Activated CD4-positive, alpha-beta memory T cell treated with anti-CD3 and anti-CD28 coated beads, Interleukin-2, amount 10 ng/mL, durations not matched to agents 7 days and 5 days (primary cell): ENCODE data around the gene CHD5. TPM values are rescaled to one million over a fixed set of nuclear protein-coding genes. Genes with fewer than 3 reads are reported as not detected.

Experiments used
- CTCF ChIA-PET: fragments of 350-600 bp; sonication (Branson Sonifier 250); formaldehyde crosslinking; loops from one replicate; lab custom pipeline; 2021; ENCODE audit warnings: antibody characterized with exemption, inconsistent platforms; lab: Charles Lee
- POLR2A ChIA-PET: fragments of 350-600 bp; sonication (Branson Sonifier 250); formaldehyde crosslinking; loops from one replicate; lab custom pipeline; 2021; ENCODE audit warnings: antibody characterized with exemption; lab: Charles Lee
- DNase-seq: peaks from one replicate; pipeline ENCODE4 v3.0.0-alpha.2; 2020
- H3K27ac Mint-ChIP-seq: one replicate; pipeline ENCODE4 v1.8.0; 2021; ENCODE audit warnings: mild to moderate bottlenecking, mixed read lengths
- H3K27me3 Mint-ChIP-seq: one replicate; pipeline ENCODE4 v1.8.0; 2021; ENCODE audit warnings: mixed read lengths
- H3K36me3 Mint-ChIP-seq: one replicate; pipeline ENCODE4 v1.8.0; 2021; ENCODE audit warnings: low read depth, mixed read lengths
- H3K4me1 Mint-ChIP-seq: one replicate; pipeline ENCODE4 v1.8.0; 2021; ENCODE audit warnings: mixed read lengths
- H3K4me3 Mint-ChIP-seq: one replicate; pipeline ENCODE4 v1.8.0; 2021; ENCODE audit warnings: mild to moderate bottlenecking, mixed read lengths
- H3K9me3 Mint-ChIP-seq: one replicate; pipeline ENCODE4 v1.8.0; 2021; ENCODE audit warnings: mixed read lengths
- total RNA-seq, 2 experiments: library from RNA; stranded (reverse); gene quantifications; one replicate each; pipeline ENCODE4 v1.2.3, GENCODE V29; 2021

Gene CHD5
- total RNA-seq, 2 experiments from 2014 or later: 0.10 to 0.18 TPM

DNA sequence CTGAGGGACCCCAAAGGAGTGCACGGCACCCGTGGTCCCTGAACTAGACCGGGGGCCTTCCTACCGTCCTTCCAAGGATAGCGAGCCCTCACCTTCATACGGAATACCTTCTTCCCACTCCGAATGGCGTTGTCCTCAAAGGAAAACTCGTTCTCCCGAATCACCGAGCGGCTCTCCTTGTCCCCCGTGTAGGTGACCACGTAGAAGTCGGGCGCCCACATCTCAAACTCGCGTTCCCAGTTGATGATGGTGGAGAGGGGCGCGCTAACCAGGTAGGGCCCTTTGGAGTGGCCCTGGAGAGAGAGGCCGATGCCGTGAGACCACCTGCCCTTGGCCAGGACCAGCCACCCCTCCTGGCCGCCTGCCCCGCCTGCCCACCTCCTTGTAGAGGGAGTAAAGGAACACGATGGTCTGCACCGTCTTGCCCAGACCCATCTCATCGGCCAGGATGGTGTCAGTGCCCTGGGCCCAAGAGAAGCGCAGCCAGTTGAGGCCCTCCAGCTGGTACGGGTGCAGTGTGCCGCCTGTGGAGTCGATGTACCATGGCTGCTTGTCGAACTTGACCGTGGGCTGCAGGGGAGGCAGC, 38.0 kb downstream of the CHD5 start:
- ChIA-PET CTCF (interaction anchor here (1.3 kb wide), 1 partner anchor 46 kb away, joined by 3 read pairs; no protein-coding TSS in a partner anchor), POLR2A (no interaction called here)
- no peak overlapping the region for H3K4me3 Mint-ChIP-seq
- H3K27me3 Mint-ChIP-seq: no peaks in the 10 kb centered on the region
- H3K9me3 Mint-ChIP-seq: no peaks in the 10 kb centered on the region
- no peaks in the 10 kb centered on the region for H3K4me1 Mint-ChIP-seq
- H3K36me3 Mint-ChIP-seq: no peaks in the 10 kb centered on the region
- H3K27ac Mint-ChIP-seq: no peak overlapping the region
- no peak for DNase-seq

- Mint-ChIP-seq H3K27ac (no peak overlapping the region), H3K27me3 (no peaks in the 10 kb centered on the region), H3K36me3 (no peaks in the 10 kb centered on the region), H3K9me3 (no peaks in the 10 kb centered on the region), H3K4me1 (no peaks in the 10 kb centered on the region), H3K4me3 (no peak overlapping the region)
- CTCF ChIA-PET: interaction anchor here (0.8 to 1.3 kb wide), 2 partner anchors 46 to 103 kb away, joined by 3 read pairs; no protein-coding TSS in a partner anchor
- peak; percentile 32 for DNase-seq
- POLR2A ChIA-PET: no interaction called here
These were observed 38.5 kb downstream of the CHD5 start for GRCh38 chr1:6141592-6141991.

- Mint-ChIP-seq H3K9me3 (no peaks in the 10 kb centered on the region), H3K27me3 (no peaks in the 10 kb centered on the region), H3K27ac (no peak overlapping the region), H3K4me3 (no peak overlapping the region), H3K36me3 (no peaks in the 10 kb centered on the region), H3K4me1 (no peaks in the 10 kb centered on the region)
- no peak for DNase-seq
- CTCF ChIA-PET: interaction anchor here (0.6 kb wide), 1 partner anchor 353 kb away, joined by 3 read pairs; no protein-coding TSS in a partner anchor
- POLR2A ChIA-PET: no interaction called here
These were observed 39.7 kb downstream of the CHD5 start for GRCh38 chr1:6140413-6140812.

DNA sequence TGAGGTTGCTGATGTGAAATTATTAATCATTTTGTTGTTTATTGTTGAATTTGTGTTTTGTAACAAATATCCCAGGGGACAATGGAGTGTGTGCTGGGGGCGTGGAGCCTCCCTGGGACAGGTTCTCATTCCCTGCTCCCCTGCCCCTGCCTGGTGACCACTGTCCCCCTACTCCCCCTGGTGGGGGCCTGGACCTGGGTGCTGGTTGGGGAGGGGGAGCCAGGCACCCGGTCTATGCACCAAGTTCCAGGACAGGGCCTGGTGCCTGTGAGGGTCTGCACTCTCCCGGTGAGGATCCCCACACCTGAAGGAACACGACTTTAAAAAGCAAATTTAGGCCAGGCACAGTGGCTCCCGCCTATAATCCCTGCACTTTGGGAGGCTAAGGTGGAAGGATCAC, 42.4 kb downstream of the CHD5 start:
- Mint-ChIP-seq H3K27ac (no peak overlapping the region), H3K36me3 (no peaks in the 10 kb centered on the region), H3K4me3 (no peak overlapping the region), H3K27me3 (no peaks in the 10 kb centered on the region), H3K4me1 (no peaks in the 10 kb centered on the region), H3K9me3 (no peaks in the 10 kb centered on the region)
- ChIA-PET POLR2A (no interaction called here), CTCF (no interaction called here)
- no peak for DNase-seq

- no peaks in the 10 kb centered on the region for H3K27me3 Mint-ChIP-seq
- no peaks in the 10 kb centered on the region for H3K36me3 Mint-ChIP-seq
- H3K9me3 Mint-ChIP-seq: peaks cover 3% of the 10 kb centered on the region
- ChIA-PET CTCF (no interaction called here), POLR2A (no interaction called here)
- no peak overlapping the region for H3K4me3 Mint-ChIP-seq
- DNase-seq: no peak
- no peak overlapping the region for H3K27ac Mint-ChIP-seq
- H3K4me1 Mint-ChIP-seq: no peaks in the 10 kb centered on the region
These were observed 43.5 kb downstream of the CHD5 start for GRCh38 chr1:6136516-6137220.

GRCh38 chr1:6134741-6135510, 45.2 kb downstream of the CHD5 start:
- ChIA-PET POLR2A (no interaction called here), CTCF (no interaction called here)
- no peak for DNase-seq
- no peak overlapping the region for H3K27ac Mint-ChIP-seq
- no peaks in the 10 kb centered on the region for H3K27me3 Mint-ChIP-seq
- no peak overlapping the region for H3K4me3 Mint-ChIP-seq
- no peaks in the 10 kb centered on the region for H3K36me3 Mint-ChIP-seq
- H3K4me1 Mint-ChIP-seq: no peaks in the 10 kb centered on the region
- peaks cover 3% of the 10 kb centered on the region for H3K9me3 Mint-ChIP-seq

GRCh38 chr1:6134206-6134605, 45.9 kb downstream of the CHD5 start:
- ChIA-PET POLR2A (no interaction called here), CTCF (no interaction called here)
- peaks cover 3% of the 10 kb centered on the region for H3K9me3 Mint-ChIP-seq
- no peaks in the 10 kb centered on the region for H3K27me3 Mint-ChIP-seq
- H3K36me3 Mint-ChIP-seq: no peaks in the 10 kb centered on the region
- H3K4me1 Mint-ChIP-seq: no peaks in the 10 kb centered on the region
- no peak overlapping the region for H3K4me3 Mint-ChIP-seq
- no peak for DNase-seq
- H3K27ac Mint-ChIP-seq: no peak overlapping the region

DNA sequence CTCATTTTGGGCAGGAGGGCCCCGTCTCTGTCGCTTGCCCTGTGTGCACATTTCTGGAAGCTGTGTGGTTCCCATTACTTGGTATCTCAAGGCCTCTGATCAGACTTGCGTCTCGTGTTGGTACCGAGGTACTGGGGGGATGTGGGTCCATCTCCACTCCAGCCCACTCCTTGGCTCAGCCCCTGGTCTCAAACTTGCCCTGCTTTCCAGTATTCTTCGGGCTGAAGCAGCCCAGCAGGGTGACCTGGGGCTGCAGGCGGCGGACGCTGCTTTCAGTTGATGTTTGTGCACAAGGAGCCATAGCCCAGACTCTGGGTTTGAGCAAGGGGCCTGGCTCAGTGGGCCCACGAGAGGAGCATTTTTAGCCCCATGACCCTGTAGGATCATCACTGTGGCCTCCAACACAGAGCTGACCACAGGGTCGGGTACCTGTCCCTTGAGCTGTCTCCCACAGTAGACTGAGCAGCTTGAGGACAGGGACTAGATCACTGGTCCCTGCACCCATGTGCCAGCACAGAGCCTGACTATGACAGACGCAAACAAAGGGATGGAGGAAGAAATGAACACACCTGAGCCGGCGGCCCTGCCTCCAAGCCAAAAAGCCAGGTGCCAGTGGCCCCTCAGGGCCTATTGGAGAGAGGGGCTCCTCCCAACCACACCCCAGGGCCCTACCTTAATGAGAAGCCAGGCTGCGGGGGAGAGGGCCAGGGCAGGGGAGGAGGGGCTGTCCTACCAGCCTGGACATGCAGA, 46.8 kb downstream of the CHD5 start:
- Mint-ChIP-seq H3K9me3 (peaks cover 3% of the 10 kb centered on the region), H3K27ac (no peak overlapping the region), H3K4me3 (no peak overlapping the region), H3K36me3 (no peaks in the 10 kb centered on the region), H3K4me1 (no peaks in the 10 kb centered on the region), H3K27me3 (no peaks in the 10 kb centered on the region)
- POLR2A ChIA-PET: no interaction called here
- CTCF ChIA-PET: no interaction called here
- no peak for DNase-seq

DNA sequence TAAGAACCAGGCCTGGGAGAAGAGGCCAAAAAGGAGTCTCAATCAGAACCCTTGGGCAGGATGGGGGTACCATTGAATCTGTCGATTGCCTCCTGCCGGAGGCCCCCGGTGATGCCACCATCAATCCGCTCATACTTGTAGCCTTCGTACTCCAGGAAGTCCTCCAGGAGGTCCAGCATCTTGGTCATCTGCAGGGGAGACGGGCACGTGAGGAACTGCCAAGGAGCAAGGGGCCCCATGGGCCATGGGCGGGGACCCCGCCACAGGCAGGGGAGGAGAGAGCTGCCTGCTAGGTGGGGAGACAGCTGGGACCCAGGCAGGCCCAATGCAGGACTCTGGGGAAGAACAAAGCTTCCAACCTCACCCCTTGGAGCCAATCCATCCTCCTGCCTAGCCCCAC, 48.6 kb downstream of the CHD5 start:
- DNase-seq: no peak
- CTCF ChIA-PET: interaction anchor here (1.8 kb wide), 1 partner anchor 54 kb away, joined by 4 read pairs; no protein-coding TSS in a partner anchor

GRCh38 chr1:6130596-6130995, 49.5 kb downstream of the CHD5 start:
- Mint-ChIP-seq H3K4me1 (peaks cover 2% of the 10 kb centered on the region), H3K4me3 (no peak overlapping the region), H3K9me3 (peaks cover 3% of the 10 kb centered on the region), H3K27ac (no peak overlapping the region), H3K36me3 (no peaks in the 10 kb centered on the region), H3K27me3 (no peaks in the 10 kb centered on the region)
- ChIA-PET POLR2A (no interaction called here), CTCF (interaction anchor here (1.8 kb wide), 1 partner anchor 55 kb away, joined by 4 read pairs; no protein-coding TSS in a partner anchor)
- no peak for DNase-seq

More for the DNA sequence above, 48.6 kb downstream of the CHD5 start:
- H3K27ac Mint-ChIP-seq: no peak overlapping the region
- peaks cover 2% of the 10 kb centered on the region for H3K4me1 Mint-ChIP-seq
- H3K9me3 Mint-ChIP-seq: peaks cover 3% of the 10 kb centered on the region
- no peaks in the 10 kb centered on the region for H3K36me3 Mint-ChIP-seq
- H3K4me3 Mint-ChIP-seq: no peak overlapping the region
- H3K27me3 Mint-ChIP-seq: no peaks in the 10 kb centered on the region
- POLR2A ChIA-PET: no interaction called here

- no peak for DNase-seq
- Mint-ChIP-seq H3K27me3 (no peaks in the 10 kb centered on the region), H3K9me3 (peaks cover 3% of the 10 kb centered on the region), H3K4me3 (no peak overlapping the region), H3K27ac (no peak overlapping the region), H3K36me3 (no peaks in the 10 kb centered on the region), H3K4me1 (peaks cover 2% of the 10 kb centered on the region)
- CTCF ChIA-PET: interaction anchor here (1.8 kb wide), 1 partner anchor 55 kb away, joined by 4 read pairs; no protein-coding TSS in a partner anchor
- POLR2A ChIA-PET: no interaction called here
These were observed 50.1 kb downstream of the CHD5 start for GRCh38 chr1:6130036-6130435.

GRCh38 chr1:6129313-6129712, 50.8 kb downstream of the CHD5 start:
- no peak overlapping the region for H3K4me3 Mint-ChIP-seq
- no peaks in the 10 kb centered on the region for H3K27me3 Mint-ChIP-seq
- POLR2A ChIA-PET: no interaction called here
- CTCF ChIA-PET: no interaction called here
- H3K36me3 Mint-ChIP-seq: no peaks in the 10 kb centered on the region
- H3K9me3 Mint-ChIP-seq: peaks cover 3% of the 10 kb centered on the region
- no peak overlapping the region for H3K27ac Mint-ChIP-seq
- H3K4me1 Mint-ChIP-seq: peaks cover 2% of the 10 kb centered on the region
- no peak for DNase-seq
